Measurements from ENCODE around the gene MX2.
"Not testable (repeated sequence)": the region's sequence is repeated elsewhere in the genome, so short reads cannot be mapped to it uniquely, and the experiment has no call there.

Gene MX2

GRCh38 chr21:41410361-41410760 is 48.5 kb downstream of the MX2 start:
- Histone ChIP-seq H3K27ac (no peak overlapping the region), H3K9me3 (no peaks in the 10 kb centered on the region), H4K20me1 (no peaks in the 10 kb centered on the region), H3K4me3 (no peak overlapping the region), H3K4me1 (peaks cover 20% of the 10 kb centered on the region), H3K9ac (no peak overlapping the region), H3K36me3 (peaks cover 33% of the 10 kb centered on the region), H3K4me2 (peak overlapping the region; percentile 54), H3K27me3 (no peaks in the 10 kb centered on the region)
- no peak for TF ChIP-seq Cebpa-rat (IDR thresholded peaks at IDR 0.05)

- no peak for TF ChIP-seq Cebpa-rat (IDR thresholded peaks at IDR 0.05)
Measured at GRCh38 chr21:41410767-41411448, 49.1 kb downstream of the MX2 start.

GRCh38 chr21:41411449-41412089 is 49.7 kb downstream of the MX2 start:
- Histone ChIP-seq H3K4me2 (peak overlapping the region; percentile 54), H3K9ac (no peak overlapping the region), H3K27ac (no peak overlapping the region), H3K4me1 (peaks cover 20% of the 10 kb centered on the region), H3K9me3 (0 out of 2 replicates have a peak, but pooled peaks cover 6% of the 10 kb centered on the region), H3K36me3 (peaks cover 25% of the 10 kb centered on the region), H3K4me3 (no peak overlapping the region), H3K27me3 (no peaks in the 10 kb centered on the region), H4K20me1 (no peaks in the 10 kb centered on the region)
- no peak for TF ChIP-seq Cebpa-rat (IDR thresholded peaks at IDR 0.05)

More at GRCh38 chr21:41410767-41411448, 49.1 kb downstream of the MX2 start:
- no peak overlapping the region for H3K9ac ChIP-seq
- no peak overlapping the region for H3K4me3 ChIP-seq
- H3K36me3 ChIP-seq: peaks cover 30% of the 10 kb centered on the region
- H3K4me1 ChIP-seq: peaks cover 20% of the 10 kb centered on the region
- peak overlapping the region; percentile 54 for H3K4me2 ChIP-seq
- H4K20me1 ChIP-seq: no peaks in the 10 kb centered on the region
- H3K27ac ChIP-seq: no peak overlapping the region
- H3K9me3 ChIP-seq: 0 out of 2 replicates have a peak, but pooled peaks cover 4% of the 10 kb centered on the region
- no peaks in the 10 kb centered on the region for H3K27me3 ChIP-seq

GRCh38 chr21:41417505-41417904 is 55.7 kb downstream of the MX2 start:
- H3K27me3 ChIP-seq, H3K9ac ChIP-seq, H3K27ac ChIP-seq, H4K20me1 ChIP-seq, H3K4me2 ChIP-seq, H3K36me3 ChIP-seq, H3K4me3 ChIP-seq: not testable (repeated sequence)
- H3K4me1 ChIP-seq: peaks cover 31% of the 10 kb centered on the region
- peaks cover 17% of the 10 kb centered on the region for H3K9me3 ChIP-seq

- H3K27ac ChIP-seq: no peak overlapping the region
- H4K20me1 ChIP-seq: no peaks in the 10 kb centered on the region
- no peak overlapping the region for H3K4me3 ChIP-seq
- H3K4me1 ChIP-seq: peaks cover 37% of the 10 kb centered on the region
- peaks cover 17% of the 10 kb centered on the region for H3K9me3 ChIP-seq
- no peaks in the 10 kb centered on the region for H3K27me3 ChIP-seq
- peak overlapping the region; percentile 24; the same call in 1 of the 2 replicates for H3K4me2 ChIP-seq
- no peak overlapping the region for H3K9ac ChIP-seq
- no peaks in the 10 kb centered on the region for H3K36me3 ChIP-seq
- TF ChIP-seq Cebpa-rat (IDR thresholded peaks at IDR 0.05): no peak
Measured at GRCh38 chr21:41418393-41418792, 56.6 kb downstream of the MX2 start.

GRCh38 chr21:41418956-41419680 is 57.3 kb downstream of the MX2 start:
- Histone ChIP-seq H3K36me3 (no peaks in the 10 kb centered on the region), H3K4me2 (peak overlapping the region; percentile 24), H3K9ac (no peak overlapping the region), H4K20me1 (no peaks in the 10 kb centered on the region), H3K4me3 (no peak overlapping the region), H3K4me1 (peaks cover 44% of the 10 kb centered on the region), H3K27ac (0 out of 2 replicates have a peak overlapping the region, but pooled peaks have one; percentile 87), H3K27me3 (no peaks in the 10 kb centered on the region), H3K9me3 (peaks cover 17% of the 10 kb centered on the region)
- no peak for TF ChIP-seq Cebpa-rat (IDR thresholded peaks at IDR 0.05)

- H3K4me2 ChIP-seq: peak overlapping the region; percentile 99
- H3K9me3 ChIP-seq: peaks cover 17% of the 10 kb centered on the region
- no peaks in the 10 kb centered on the region for H3K36me3 ChIP-seq
- no peaks in the 10 kb centered on the region for H3K27me3 ChIP-seq
- peak overlapping the region; percentile 71 for H3K4me3 ChIP-seq
- TF ChIP-seq Cebpa-rat (IDR thresholded peaks at IDR 0.05): no peak
- peak overlapping the region; percentile 87 for H3K27ac ChIP-seq
- H3K9ac ChIP-seq: peak overlapping the region; percentile 80
- H3K4me1 ChIP-seq: peaks cover 52% of the 10 kb centered on the region
- H4K20me1 ChIP-seq: no peaks in the 10 kb centered on the region
Measured at GRCh38 chr21:41419921-41420862, 58.4 kb downstream of the MX2 start.

GRCh38 chr21:41420998-41421397 is 59.2 kb downstream of the MX2 start:
- Histone ChIP-seq H3K9me3 (peaks cover 13% of the 10 kb centered on the region), H3K4me3 (peak overlapping the region; percentile 71), H3K9ac (peak overlapping the region; percentile 80; the same call in 1 of the 2 replicates), H3K4me2 (peak overlapping the region; percentile 99), H3K4me1 (peaks cover 58% of the 10 kb centered on the region), H3K27ac (0 out of 2 replicates have a peak overlapping the region, but pooled peaks have one; percentile 87)
- not testable (repeated sequence) for H4K20me1 ChIP-seq, H3K27me3 ChIP-seq, H3K36me3 ChIP-seq
